Measurements from ENCODE around the gene RNF223.
"Not testable (repeated sequence)": the region's sequence is repeated elsewhere in the genome, so short reads cannot be mapped to it uniquely, and the experiment has no call there.

Gene RNF223

DNA sequence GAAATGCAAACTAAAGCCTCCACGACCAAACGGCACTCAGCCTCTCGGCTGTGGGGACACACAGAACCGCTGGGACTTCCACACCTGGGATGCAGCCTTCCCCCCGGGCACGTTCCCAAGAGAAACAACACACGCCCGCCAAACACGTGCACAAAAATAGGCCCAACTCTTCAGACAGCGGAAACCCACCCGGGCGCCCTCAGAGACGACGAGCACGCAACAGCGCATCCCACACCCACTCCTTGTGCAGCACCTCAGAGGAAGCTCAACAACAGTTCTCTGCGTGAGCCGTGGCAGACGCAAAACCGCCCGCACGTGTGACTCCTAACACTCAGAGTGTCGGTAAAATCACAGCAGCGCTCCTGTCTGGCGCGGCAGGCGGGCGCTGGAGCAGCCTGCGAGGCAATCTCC lies 36.5 kb upstream of the RNF223 start:
- FAIRE-seq (no peak), DNase-seq (ENCODE audit: insufficient read length, low spot score) (no peak)

GRCh38 chr1:1109743-1110142 lies 35.6 kb upstream of the RNF223 start:
- no peak for FAIRE-seq
- DNase-seq (ENCODE audit: insufficient read length, low spot score), result no peak

DNA sequence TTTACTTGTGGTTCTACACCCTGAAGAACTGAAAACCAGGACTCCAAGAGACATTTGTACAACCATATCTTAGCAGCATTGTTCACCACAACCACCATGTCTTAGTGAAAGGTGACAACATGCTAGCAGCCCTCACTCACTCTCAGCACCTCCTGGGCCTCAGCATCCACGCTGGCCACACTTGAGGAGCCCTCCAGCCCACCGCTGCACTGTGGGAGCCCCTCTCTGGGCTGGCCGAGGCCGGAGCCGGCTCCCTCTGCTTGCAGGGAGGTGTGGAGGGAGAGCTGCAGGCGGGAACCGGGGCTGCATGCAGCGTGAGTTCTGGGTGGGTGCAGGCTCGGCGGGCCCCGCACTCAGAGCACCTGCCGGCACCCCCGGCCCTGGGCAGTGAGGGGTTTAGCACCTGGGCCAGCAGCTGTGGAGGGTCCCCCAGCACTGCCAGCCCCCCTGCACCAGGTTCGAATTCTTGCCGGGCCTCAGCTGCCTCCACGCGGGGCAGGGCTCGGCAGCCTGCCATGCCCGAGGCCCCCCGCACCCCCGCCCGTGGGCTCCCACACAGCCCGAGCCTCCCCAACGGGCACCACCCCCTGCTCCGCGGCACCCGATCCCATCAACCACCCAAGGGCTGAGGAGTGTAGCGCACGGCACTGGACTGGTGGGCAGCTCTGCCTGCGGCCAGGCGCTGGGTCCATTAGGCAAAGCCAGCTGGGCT lies 32.6 kb upstream of the RNF223 start:
- no peak for DNase-seq (ENCODE audit: insufficient read length, low spot score)
- FAIRE-seq, result no peak

GRCh38 chr1:1104152-1104551 lies 30.0 kb upstream of the RNF223 start:
- not testable (repeated sequence) for FAIRE-seq; DNase-seq (ENCODE audit: insufficient read length, low spot score)

DNA sequence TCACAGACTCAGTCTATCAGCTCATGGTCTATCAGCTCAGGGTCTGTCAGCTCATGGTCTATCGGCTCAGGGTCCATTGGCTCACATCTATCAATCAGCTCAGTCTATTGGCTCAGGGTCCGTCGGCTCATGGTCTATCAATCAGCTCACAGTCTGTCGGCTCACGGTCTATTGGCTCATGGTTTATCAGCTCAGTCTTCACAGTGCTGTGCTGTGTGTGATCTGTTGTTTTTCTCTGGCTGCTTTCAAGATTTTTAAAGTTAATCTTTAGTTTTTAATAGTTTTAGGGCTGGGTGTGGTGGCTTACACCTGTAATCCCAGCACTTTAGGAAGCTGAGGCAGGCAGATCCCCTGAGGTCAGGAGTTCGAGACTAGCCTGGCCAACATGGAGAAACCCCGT lies 27.4 kb upstream of the RNF223 start:
- FAIRE-seq (no peak), DNase-seq (ENCODE audit: insufficient read length, low spot score) (no peak)

DNA sequence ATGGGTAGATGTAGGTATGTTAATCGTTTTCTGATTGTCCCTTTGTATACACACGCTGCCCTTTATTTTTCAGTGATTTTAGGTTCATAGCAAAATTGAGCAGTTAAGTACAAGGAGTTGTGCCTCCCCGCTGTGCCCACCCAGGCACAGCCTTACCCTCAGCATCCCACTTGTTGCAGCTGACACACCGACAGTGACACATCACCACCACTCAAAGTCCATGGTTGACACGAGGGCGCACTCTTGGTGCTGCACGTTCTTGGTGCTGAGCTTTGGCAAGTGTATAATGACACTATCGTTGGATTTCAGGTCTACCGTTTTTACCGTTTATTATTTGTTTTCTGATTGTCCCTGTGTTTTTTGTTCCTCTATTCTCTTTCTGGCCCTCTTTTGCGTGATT lies 26.2 kb upstream of the RNF223 start:
- DNase-seq (ENCODE audit: insufficient read length, low spot score) (no peak), FAIRE-seq (no peak)

- DNase-seq (ENCODE audit: insufficient read length, low spot score) (no peak), FAIRE-seq (peak; percentile 44)
These were observed 25.5 kb upstream of the RNF223 start for GRCh38 chr1:1099506-1100183.

DNA sequence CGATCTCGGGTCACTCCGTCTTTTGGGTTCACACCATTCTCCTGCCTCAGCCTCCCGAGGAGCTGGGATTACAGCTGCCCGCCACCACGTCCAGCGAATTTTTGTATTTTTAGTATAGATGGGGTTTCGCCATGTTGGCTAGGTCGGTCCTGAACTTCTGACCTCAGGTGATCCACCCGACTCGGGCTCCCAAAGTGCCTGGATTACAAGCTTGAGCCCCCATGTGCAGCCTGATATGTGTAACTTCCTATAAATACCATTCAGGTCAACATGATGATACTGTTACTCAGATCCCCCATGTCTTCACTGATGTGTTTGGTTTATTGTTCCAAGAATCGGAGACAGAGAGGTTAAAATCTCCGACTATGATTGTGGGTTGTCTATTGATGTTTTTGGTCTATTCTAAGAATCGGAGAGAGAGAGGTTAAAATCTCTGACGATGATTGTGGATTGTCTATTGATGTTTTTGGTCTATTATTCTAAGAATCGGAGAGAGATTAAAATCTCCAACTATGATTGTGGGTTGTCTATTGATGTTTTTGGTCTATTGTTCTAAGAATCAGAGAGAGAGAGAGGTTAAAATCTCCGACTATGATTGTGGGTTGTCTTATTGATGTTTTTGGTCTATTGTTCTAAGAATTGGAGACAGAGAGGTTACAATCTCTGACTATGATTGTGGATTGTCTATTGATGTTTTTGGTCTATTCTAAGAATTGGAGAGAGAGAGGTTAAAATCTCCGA lies 24.7 kb upstream of the RNF223 start:
- DNase-seq (ENCODE audit: insufficient read length, low spot score), result no peak
- no peak for FAIRE-seq

DNA sequence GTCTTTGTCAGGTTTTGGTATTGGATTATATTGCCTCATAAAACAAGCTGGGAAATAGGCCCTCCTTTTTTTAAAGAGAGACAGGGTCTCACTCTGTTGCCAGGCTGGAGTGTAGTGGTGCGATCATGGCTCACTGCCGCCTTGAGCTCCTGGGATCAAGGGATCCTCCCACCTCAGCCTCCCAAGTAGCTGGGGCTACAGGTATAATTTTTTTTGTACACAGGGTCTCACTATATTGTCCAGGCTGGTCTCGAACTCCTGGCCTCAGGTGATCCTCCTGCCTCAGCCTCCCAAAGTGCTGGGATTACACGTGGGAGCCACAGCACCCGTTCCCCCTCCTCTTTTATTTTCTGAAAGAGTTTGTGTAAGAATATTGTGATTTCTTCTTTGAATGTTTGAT lies 22.0 kb upstream of the RNF223 start:
- not testable (repeated sequence) for FAIRE-seq; DNase-seq (ENCODE audit: insufficient read length, low spot score)

GRCh38 chr1:1094981-1095380 lies 20.9 kb upstream of the RNF223 start:
- FAIRE-seq, result no peak
- no peak for DNase-seq (ENCODE audit: insufficient read length, low spot score)

DNA sequence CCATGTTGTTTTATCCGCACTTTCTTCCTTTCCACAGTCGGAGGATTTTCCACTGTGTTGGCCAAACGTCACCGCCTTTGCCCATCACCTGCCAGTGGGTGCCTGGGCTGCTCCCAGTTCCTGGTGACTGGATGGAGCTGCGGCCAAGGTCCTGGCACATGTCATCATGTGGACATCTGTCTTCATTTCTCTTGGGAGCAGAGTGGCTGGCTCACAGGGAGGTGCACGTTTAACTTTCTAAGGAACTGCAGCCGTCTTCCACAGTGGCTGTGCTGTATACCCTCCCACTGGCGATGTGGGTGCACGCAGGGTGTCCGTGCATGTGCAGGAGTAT lies 19.5 kb upstream of the RNF223 start:
- DNase-seq (ENCODE audit: insufficient read length, low spot score) (no peak), FAIRE-seq (no peak)

DNA sequence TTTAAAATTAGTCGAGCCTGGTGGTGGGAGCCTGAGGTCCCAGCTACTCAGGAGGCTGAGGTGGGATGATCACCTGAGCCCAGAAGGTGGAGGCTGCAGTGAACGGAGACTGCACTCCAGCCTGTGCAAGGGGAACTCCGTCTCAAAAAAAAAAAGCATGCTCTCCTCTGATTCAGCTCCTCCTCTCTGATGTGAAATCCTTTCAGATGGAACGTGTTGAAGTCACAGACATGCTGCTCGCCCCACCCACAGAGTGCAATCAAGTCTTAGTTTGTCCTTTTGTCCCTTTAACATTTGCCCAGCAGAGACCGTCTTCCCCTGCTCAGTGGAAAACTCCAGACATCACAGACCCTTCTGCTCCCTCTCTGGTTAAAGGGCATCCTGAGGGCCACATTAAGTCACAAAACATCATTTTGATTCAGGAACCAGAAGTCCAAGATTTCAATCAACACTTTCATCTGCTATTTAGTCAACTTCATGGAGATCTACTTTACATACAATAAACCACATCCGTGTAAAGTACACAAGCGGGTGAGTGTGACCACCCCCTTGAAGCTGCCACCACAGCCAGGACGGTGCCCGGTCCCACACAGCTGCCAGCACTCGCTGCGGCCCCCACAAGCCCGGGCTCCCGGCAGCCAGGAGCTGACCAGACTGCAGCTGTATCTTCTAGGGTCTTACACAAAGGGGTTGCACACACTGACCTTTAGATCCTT lies 18.9 kb upstream of the RNF223 start:
- FAIRE-seq (no peak), DNase-seq (ENCODE audit: insufficient read length, low spot score) (no peak)

- DNase-seq (ENCODE audit: insufficient read length, low spot score), result no peak
These were observed 18.2 kb upstream of the RNF223 start for GRCh38 chr1:1092149-1092855.

DNA sequence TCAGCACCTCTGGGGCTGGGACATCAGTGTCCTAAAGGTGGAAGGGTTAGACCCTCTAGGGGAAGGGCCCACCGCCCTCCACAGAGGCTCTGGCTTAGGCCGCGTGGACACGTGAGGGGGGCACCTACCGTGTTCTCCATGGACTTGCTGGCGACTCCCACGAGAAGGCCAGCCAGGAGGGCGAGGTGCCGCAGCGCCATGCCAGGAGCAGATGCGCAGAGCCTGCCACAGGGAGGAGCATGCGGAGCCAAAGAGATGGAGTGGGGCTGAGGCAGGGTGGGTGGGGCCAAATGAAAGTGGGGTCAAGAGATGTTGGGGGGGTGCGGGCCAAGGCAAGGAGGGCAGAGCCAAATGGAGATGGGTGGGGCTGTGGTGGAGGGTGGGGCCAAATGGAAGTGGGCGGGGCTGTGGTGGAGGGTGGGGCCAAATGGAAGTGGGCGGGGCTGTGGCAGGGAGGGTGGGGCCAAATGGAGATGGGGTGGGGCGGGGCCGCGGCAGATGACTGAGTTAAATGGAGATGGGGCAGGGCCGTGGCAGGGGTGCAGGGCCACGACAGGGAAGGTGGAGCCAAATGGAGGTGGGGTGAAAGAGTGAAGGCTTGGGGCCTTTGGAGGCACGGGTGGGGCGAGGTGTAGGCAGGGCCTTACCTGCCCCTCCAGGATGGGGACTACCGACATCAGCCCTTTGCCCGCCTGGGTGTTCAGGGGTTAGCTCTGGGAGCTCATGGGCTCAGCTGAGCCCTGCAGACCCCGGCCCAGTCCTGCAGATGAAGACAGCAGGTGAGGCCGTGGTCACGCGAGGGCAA lies 17.4 kb upstream of the RNF223 start:
- no peak for DNase-seq (ENCODE audit: insufficient read length, low spot score)
- no peak for FAIRE-seq

More at GRCh38 chr1:1092149-1092855, 18.2 kb upstream of the RNF223 start:
- no peak for FAIRE-seq

DNA sequence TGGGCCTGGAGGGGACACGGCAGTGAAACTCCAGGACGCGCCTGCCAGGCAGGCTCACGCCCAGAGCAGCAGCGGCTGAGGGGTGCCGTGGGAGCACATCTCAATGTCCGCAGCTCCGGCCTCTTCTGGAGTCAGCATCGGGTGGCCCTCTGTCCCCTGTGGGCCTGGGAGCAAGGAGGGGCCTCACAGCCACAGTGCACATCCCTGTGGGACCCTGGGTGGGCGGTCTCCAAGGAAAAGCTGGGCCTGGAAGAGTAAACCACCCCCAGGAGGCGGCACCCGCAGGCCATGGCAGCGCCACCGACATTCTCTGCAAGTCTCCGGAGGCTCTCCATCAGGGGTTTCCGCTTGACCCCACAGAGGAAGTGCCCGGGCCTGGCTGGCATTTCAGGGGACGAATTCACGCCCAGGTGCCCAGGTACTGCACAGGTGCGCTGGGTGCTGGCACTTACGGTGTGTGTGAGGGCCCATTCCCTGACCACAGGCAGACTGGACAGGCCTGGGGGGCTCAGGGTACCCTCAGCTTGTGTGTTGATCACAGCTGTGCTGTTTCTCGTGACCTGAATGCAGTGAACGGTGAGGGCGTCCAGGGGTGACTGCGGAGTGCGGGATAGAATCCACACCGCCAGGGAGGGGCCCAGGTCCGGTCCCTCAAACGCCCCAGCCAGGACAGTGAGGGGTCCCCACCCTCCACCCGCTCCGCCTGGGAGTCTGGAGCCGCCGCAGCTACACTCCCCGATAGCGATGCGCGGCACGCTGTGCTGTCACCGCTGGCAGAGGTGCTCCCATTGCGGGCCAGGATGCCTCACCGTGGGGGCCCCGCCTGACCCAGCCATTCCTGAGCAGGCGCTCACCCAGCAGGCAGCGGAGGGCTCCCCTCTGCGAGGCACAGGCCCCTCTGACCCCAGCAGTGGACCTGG lies 16.6 kb upstream of the RNF223 start:
- FAIRE-seq, result no peak
- DNase-seq (ENCODE audit: insufficient read length, low spot score), result no peak

GRCh38 chr1:1089731-1090423 lies 15.8 kb upstream of the RNF223 start:
- no peak for DNase-seq (ENCODE audit: insufficient read length, low spot score)
- no peak for FAIRE-seq

DNA sequence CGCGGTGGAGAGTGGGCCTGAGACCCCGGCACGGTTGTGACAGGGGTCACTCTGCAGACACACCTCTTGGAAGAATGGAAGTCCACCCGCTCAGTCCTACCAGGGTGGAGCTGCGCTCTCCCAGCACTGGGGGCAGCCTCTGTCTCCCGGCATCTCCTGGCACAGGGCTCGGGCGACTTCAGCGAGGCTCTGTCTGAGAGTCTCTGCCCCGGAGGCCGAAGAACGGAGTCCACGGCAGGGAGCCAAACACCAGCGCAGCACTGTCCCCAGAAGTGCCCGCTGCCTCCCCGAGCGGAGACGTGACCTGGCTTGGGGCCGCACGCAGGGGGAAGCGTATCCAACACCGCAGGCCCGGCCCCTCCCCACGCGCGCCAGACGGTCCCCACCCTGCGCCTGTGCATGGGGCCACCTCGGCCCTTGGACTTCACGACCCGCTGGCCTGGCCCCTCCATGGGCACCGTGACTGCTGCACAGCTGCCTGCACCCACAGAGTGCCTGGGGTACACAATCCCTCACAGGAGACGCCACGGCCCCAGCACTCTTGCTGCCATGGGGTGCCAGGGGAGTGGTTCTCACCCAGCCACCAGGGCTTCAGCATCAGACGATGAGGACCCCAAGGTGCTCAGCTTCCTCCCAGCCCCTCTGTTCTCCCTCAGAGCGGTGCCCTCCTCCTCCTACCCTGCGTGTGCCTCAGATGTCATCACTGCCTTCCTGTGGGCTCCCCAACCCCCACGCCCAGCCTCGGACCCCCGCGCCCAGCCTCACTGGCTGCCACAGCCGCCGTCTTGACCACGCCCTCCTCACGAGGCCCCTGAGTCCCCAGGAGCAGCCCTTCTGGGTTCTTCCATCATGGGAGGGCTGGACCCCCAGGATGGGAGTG lies 14.9 kb upstream of the RNF223 start:
- FAIRE-seq (no peak), DNase-seq (ENCODE audit: insufficient read length, low spot score) (no peak)
